Measurements from ENCODE around the gene EDA. TPM values are rescaled to one million over a fixed set of nuclear protein-coding genes. Genes with fewer than 3 reads are reported as not detected.

EDA gene
- total RNA-seq, 1 experiment from 2014 or later, result 0.15 TPM

DNA sequence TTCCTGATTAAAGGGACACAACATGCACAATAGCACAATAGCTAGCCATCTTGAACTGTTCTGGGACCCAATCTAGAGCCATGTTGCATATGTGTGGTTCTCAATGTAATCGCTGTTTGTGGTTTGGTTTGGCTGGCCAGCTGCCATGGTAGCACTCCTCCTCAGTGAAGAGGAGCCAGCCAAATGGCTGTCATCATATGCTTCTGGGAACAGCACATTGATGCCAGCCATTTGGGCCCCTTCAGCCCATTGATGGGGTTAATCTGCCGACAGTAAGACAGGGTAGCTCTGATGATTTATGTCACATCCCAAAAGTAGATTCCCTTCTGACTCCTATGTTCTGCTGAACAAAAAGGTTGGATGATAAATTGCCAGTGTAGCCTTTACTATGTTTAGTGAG, 385.4 kb downstream of the EDA start:
- Histone ChIP-seq H3K9me2 (replicated peaks; ENCODE audit: low read length) (no peaks in the 10 kb centered on the region), H3K4me1 (ENCODE audit: insufficient read depth, low read length) (no peaks in the 10 kb centered on the region), H3K27me3 (ENCODE audit: low read length) (no peaks in the 10 kb centered on the region), H3K9me3 (ENCODE audit: low read length) (no peaks in the 10 kb centered on the region), H3K27ac (ENCODE audit: low read length) (no peak overlapping the region), H2AFZ (ENCODE audit: low read length) (no peak overlapping the region), H3K4me2 (ENCODE audit: low read length) (no peak overlapping the region), H4K20me1 (ENCODE audit: low read length) (no peaks in the 10 kb centered on the region), H3K9ac (ENCODE audit: low read length) (no peak overlapping the region), H3F3A (ENCODE audit: low read length, unreplicated experiment) (no peaks in the 10 kb centered on the region), H3K79me2 (ENCODE audit: low read length) (no peaks in the 10 kb centered on the region), H3K4me3 (ENCODE audit: low read length) (no peak overlapping the region), H3K36me3 (ENCODE audit: low read depth, low read length) (no peaks in the 10 kb centered on the region)
- intact Hi-C loops (cut with micrococcal nuclease), result no loop called here
- CTCF ChIA-PET, result no interaction called here
- DNase-seq (no peak), ATAC-seq (no peak)
- no peak for TF ChIP-seq EZH2 (IDR thresholded peaks at IDR 0.05; ENCODE audit: low read length, unreplicated experiment)
- no peak for TF ChIP-seq EZH2phosphoT487 (IDR thresholded peaks at IDR 0.05; ENCODE audit: borderline replicate concordance, low read length)
- TF ChIP-seq, protein P1, sequence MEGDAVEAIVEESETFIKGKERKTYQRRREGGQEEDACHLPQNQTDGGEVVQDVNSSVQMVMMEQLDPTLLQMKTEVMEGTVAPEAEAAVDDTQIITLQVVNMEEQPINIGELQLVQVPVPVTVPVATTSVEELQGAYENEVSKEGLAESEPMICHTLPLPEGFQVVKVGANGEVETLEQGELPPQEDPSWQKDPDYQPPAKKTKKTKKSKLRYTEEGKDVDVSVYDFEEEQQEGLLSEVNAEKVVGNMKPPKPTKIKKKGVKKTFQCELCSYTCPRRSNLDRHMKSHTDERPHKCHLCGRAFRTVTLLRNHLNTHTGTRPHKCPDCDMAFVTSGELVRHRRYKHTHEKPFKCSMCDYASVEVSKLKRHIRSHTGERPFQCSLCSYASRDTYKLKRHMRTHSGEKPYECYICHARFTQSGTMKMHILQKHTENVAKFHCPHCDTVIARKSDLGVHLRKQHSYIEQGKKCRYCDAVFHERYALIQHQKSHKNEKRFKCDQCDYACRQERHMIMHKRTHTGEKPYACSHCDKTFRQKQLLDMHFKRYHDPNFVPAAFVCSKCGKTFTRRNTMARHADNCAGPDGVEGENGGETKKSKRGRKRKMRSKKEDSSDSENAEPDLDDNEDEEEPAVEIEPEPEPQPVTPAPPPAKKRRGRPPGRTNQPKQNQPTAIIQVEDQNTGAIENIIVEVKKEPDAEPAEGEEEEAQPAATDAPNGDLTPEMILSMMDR (conservative IDR thresholded peaks at IDR 0.05; ENCODE audit: low read depth, low read length), result no peak
- POLR2A ChIA-PET (ENCODE audit: unreplicated experiment), result no interaction called here
- no TSS peak for BruUV-seq (replicated peaks)

- TF ChIP-seq, protein P1 (conservative IDR thresholded peaks at IDR 0.05; ENCODE audit: low read depth, low read length), result no peak
- no peak for TF ChIP-seq EZH2 (IDR thresholded peaks at IDR 0.05; ENCODE audit: low read length, unreplicated experiment)
- no TSS peak for BruUV-seq (replicated peaks)
- H3K27ac ChIP-seq (ENCODE audit: low read length), result no peak overlapping the region
- CTCF ChIA-PET, result no interaction called here
- H3K4me3 ChIP-seq (ENCODE audit: low read length), result no peak overlapping the region
- no peak overlapping the region for H3K4me2 ChIP-seq (ENCODE audit: low read length)
- intact Hi-C loops (cut with micrococcal nuclease), result no loop called here
- no peaks in the 10 kb centered on the region for H3K79me2 ChIP-seq (ENCODE audit: low read length)
- DNase-seq (no peak), ATAC-seq (no peak)
- H3K9me3 ChIP-seq (ENCODE audit: low read length), result no peaks in the 10 kb centered on the region
- H3K36me3 ChIP-seq (ENCODE audit: low read depth, low read length), result no peaks in the 10 kb centered on the region
- H3K4me1 ChIP-seq (ENCODE audit: insufficient read depth, low read length), result no peaks in the 10 kb centered on the region
- no peaks in the 10 kb centered on the region for H4K20me1 ChIP-seq (ENCODE audit: low read length)
- no peaks in the 10 kb centered on the region for H3F3A ChIP-seq (ENCODE audit: low read length, unreplicated experiment)
- no peak overlapping the region for H2AFZ ChIP-seq (ENCODE audit: low read length)
- POLR2A ChIA-PET (ENCODE audit: unreplicated experiment), result no interaction called here
- no peaks in the 10 kb centered on the region for H3K9me2 ChIP-seq (replicated peaks; ENCODE audit: low read length)
- no peaks in the 10 kb centered on the region for H3K27me3 ChIP-seq (ENCODE audit: low read length)
- no peak overlapping the region for H3K9ac ChIP-seq (ENCODE audit: low read length)
These were observed 385.9 kb downstream of the EDA start for GRCh38 chrX:70001708-70002341.

- Histone ChIP-seq H2AFZ (ENCODE audit: low read length) (no peak overlapping the region), H3K27me3 (ENCODE audit: low read length) (peaks cover 6% of the 10 kb centered on the region), H3K27ac (ENCODE audit: low read length) (no peak overlapping the region), H3K4me1 (ENCODE audit: insufficient read depth, low read length) (no peaks in the 10 kb centered on the region), H3K79me2 (ENCODE audit: low read length) (no peaks in the 10 kb centered on the region), H3F3A (ENCODE audit: low read length, unreplicated experiment) (no peaks in the 10 kb centered on the region), H3K4me3 (ENCODE audit: low read length) (no peak overlapping the region), H3K9me3 (ENCODE audit: low read length) (no peaks in the 10 kb centered on the region), H4K20me1 (ENCODE audit: low read length) (no peaks in the 10 kb centered on the region), H3K4me2 (ENCODE audit: low read length) (no peak overlapping the region), H3K9ac (ENCODE audit: low read length) (no peak overlapping the region), H3K9me2 (replicated peaks; ENCODE audit: low read length) (no peaks in the 10 kb centered on the region), H3K36me3 (ENCODE audit: low read depth, low read length) (no peaks in the 10 kb centered on the region)
- no peak for TF ChIP-seq EZH2 (IDR thresholded peaks at IDR 0.05; ENCODE audit: low read length, unreplicated experiment)
- TF ChIP-seq, protein P1 (conservative IDR thresholded peaks at IDR 0.05; ENCODE audit: low read depth, low read length), result no peak
- no peak for TF ChIP-seq EZH2phosphoT487 (IDR thresholded peaks at IDR 0.05; ENCODE audit: borderline replicate concordance, low read length)
- DNase-seq, result no peak
- intact Hi-C loops (cut with micrococcal nuclease), result no loop called here
- ChIA-PET POLR2A (ENCODE audit: unreplicated experiment) (no interaction called here), CTCF (no interaction called here)
- ATAC-seq, result no peak
- BruUV-seq (replicated peaks), result no TSS peak
These were observed 392.0 kb downstream of the EDA start for GRCh38 chrX:70007946-70008345.

Data from PC-3 (cell line).